ENCODE measurements around the gene CFAP126.

Gene CFAP126

GRCh38 chr1:161373442-161373841, 5.8 kb upstream of the CFAP126 start:
- TF ChIP-seq REST (IDR thresholded peaks at IDR 0.05; ENCODE audit: insufficient replicate concordance, low read depth), result no peak
- TF ChIP-seq GABPA (IDR thresholded peaks at IDR 0.05; ENCODE audit: low read depth), result no peak
- no peak for TF ChIP-seq POLR2AphosphoS5 (IDR thresholded peaks at IDR 0.05; ENCODE audit: low read depth)
- TF ChIP-seq CTCF (IDR thresholded peaks at IDR 0.05; ENCODE audit: insufficient read depth, low read length), result no peak
- TF ChIP-seq SPI1 (IDR thresholded peaks at IDR 0.05; ENCODE audit: borderline replicate concordance, low read depth), result peak; percentile 66; the same call in 1 of the 2 replicates
- no peak for DNase-seq (ENCODE audit: low read depth in 1 of 2, low spot score in 1 of 2)
- H3K27ac ChIP-seq (replicated peaks), result no peak overlapping the region
- no peak overlapping the region for H3K4me3 ChIP-seq (replicated peaks; ENCODE audit: insufficient read depth, low read length)
- H3K27me3 ChIP-seq (ENCODE audit: insufficient read depth, poor library complexity, severe bottlenecking), result no peaks in the 10 kb centered on the region

GRCh38 chr1:161365207-161365606, 2.5 kb downstream of the CFAP126 start:
- Histone ChIP-seq H3K4me3 (replicated peaks; ENCODE audit: insufficient read depth, low read length) (no peak overlapping the region), H3K27me3 (ENCODE audit: insufficient read depth, poor library complexity, severe bottlenecking) (no peaks in the 10 kb centered on the region), H3K27ac (replicated peaks) (no peak overlapping the region)
- DNase-seq (ENCODE audit: low read depth in 1 of 2, low spot score in 1 of 2), result no peak
- TF ChIP-seq CTCF (IDR thresholded peaks at IDR 0.05; ENCODE audit: insufficient read depth, low read length) (no peak), SPI1 (IDR thresholded peaks at IDR 0.05; ENCODE audit: borderline replicate concordance, low read depth) (no peak), REST (IDR thresholded peaks at IDR 0.05; ENCODE audit: insufficient replicate concordance, low read depth) (no peak), GABPA (IDR thresholded peaks at IDR 0.05; ENCODE audit: low read depth) (no peak), POLR2AphosphoS5 (IDR thresholded peaks at IDR 0.05; ENCODE audit: low read depth) (no peak)

- Histone ChIP-seq H3K27ac (replicated peaks) (no peak overlapping the region), H3K4me3 (replicated peaks; ENCODE audit: insufficient read depth, low read length) (no peak overlapping the region), H3K27me3 (ENCODE audit: insufficient read depth, poor library complexity, severe bottlenecking) (no peaks in the 10 kb centered on the region)
- no peak for TF ChIP-seq CTCF (IDR thresholded peaks at IDR 0.05; ENCODE audit: insufficient read depth, low read length)
- DNase-seq (ENCODE audit: low read depth in 1 of 2, low spot score in 1 of 2), result no peak
Measured at GRCh38 chr1:161364332-161364731, 3.3 kb downstream of the CFAP126 start.

- Histone ChIP-seq H3K27me3 (ENCODE audit: insufficient read depth, poor library complexity, severe bottlenecking) (no peaks in the 10 kb centered on the region), H3K27ac (replicated peaks) (no peak overlapping the region), H3K4me3 (replicated peaks; ENCODE audit: insufficient read depth, low read length) (no peak overlapping the region)
- no peak for TF ChIP-seq REST (IDR thresholded peaks at IDR 0.05; ENCODE audit: insufficient replicate concordance, low read depth)
- no peak for TF ChIP-seq SPI1 (IDR thresholded peaks at IDR 0.05; ENCODE audit: borderline replicate concordance, low read depth)
- TF ChIP-seq POLR2AphosphoS5 (IDR thresholded peaks at IDR 0.05; ENCODE audit: low read depth), result no peak
- TF ChIP-seq GABPA (IDR thresholded peaks at IDR 0.05; ENCODE audit: low read depth), result no peak
- TF ChIP-seq CTCF (IDR thresholded peaks at IDR 0.05; ENCODE audit: insufficient read depth, low read length), result no peak
- no peak for DNase-seq (ENCODE audit: low read depth in 1 of 2, low spot score in 1 of 2)
Measured at GRCh38 chr1:161359291-161359690, 8.4 kb downstream of the CFAP126 start.
